IMR-90 (cell line): ENCODE measurements around the gene SELENOS. TPM values are rescaled to one million over a fixed set of nuclear protein-coding genes. Genes with fewer than 3 reads are reported as not detected.

ENCODE experiments used
- ATAC-seq: fragments of 200-7000 bp; cut with Tn5 transposase; 2 replicates; pipeline ENCODE4 v1.9.1; 2020; ENCODE audit warnings: low read depth, mild to moderate bottlenecking, moderate library complexity
- BruUV-seq: library from RNA; stranded (reverse); fragments of 400-500 nt; replicated peaks from 2 replicates; lab custom pipeline; 2021; lab: Mats Ljungman, UMichigan
- CTCF ChIA-PET: fragments of 300-600 bp; formaldehyde crosslinking; extraction: SDS; loops from one replicate; lab custom pipeline; 2021; ENCODE audit warnings: antibody characterized with exemption; lab: Yijun Ruan, JAX
- POLR2A ChIA-PET: fragments of 300-600 bp; sonication (Branson Sonifier 250); formaldehyde crosslinking; loops from one replicate; lab custom pipeline; 2022; ENCODE audit warnings: antibody characterized with exemption; ENCODE audit not compliant: unreplicated experiment; lab: Charles Lee
- DNase-seq: peaks from one replicate; pipeline ENCODE4 v3.0.0; 2013
- H2AFZ ChIP-seq: replicated peaks from 2 replicates; pipeline ENCODE3; 2013; ENCODE audit warnings: low read length, mild to moderate bottlenecking; ENCODE audit not compliant: poor library complexity
- H2AK5ac ChIP-seq: 2 replicates; pipeline ENCODE4 v1.6.1; 2013; ENCODE audit warnings: low read depth, low read length, inconsistent platforms
- H2AK9ac ChIP-seq: replicated peaks from 2 replicates; pipeline ENCODE3; 2013; ENCODE audit warnings: mild to moderate bottlenecking, low read depth, low read length, moderate library complexity; ENCODE audit not compliant: poor library complexity
- H2BK120ac ChIP-seq: 2 replicates; pipeline ENCODE4 v1.6.1; 2013; ENCODE audit warnings: low read depth, low read length, inconsistent platforms
- H2BK15ac ChIP-seq: 3 replicates; pipeline ENCODE4 v1.6.1; 2013; ENCODE audit warnings: low read depth, low read length, inconsistent platforms
- H2BK20ac ChIP-seq: 2 replicates; pipeline ENCODE4 v1.6.1; 2013; ENCODE audit warnings: low read depth, mild to moderate bottlenecking, inconsistent platforms, low read length, moderate library complexity
- H2BK5ac ChIP-seq: 2 replicates; pipeline ENCODE4 v1.6.1; 2013; ENCODE audit warnings: mild to moderate bottlenecking, low read depth, low read length, inconsistent platforms; ENCODE audit not compliant: poor library complexity, severe bottlenecking
- H3K14ac ChIP-seq: replicated peaks from 2 replicates; pipeline ENCODE4 v1.6.1; 2013; ENCODE audit warnings: low read depth, low read length, inconsistent platforms
- H3K18ac ChIP-seq: 2 replicates; pipeline ENCODE4 v1.6.1; 2013; ENCODE audit warnings: low read depth, low read length, control low read depth
- H3K23ac ChIP-seq: 2 replicates; pipeline ENCODE4 v1.6.1; 2013; ENCODE audit warnings: low read depth, low read length, inconsistent platforms
- H3K27ac ChIP-seq: 2 replicates; pipeline ENCODE4 v1.5.1; 2013; ENCODE audit warnings: mild to moderate bottlenecking, control low read depth, low read length; ENCODE audit not compliant: insufficient read depth
- H3K27me3 ChIP-seq: 2 replicates; pipeline ENCODE4 v1.6.1; 2013; ENCODE audit warnings: low read length; ENCODE audit not compliant: control insufficient read depth, insufficient read depth
- H3K36me3 ChIP-seq: 2 replicates; pipeline ENCODE4 v1.6.1; 2013; ENCODE audit warnings: low read length, mixed read lengths; ENCODE audit not compliant: control insufficient read depth, insufficient read depth
- H3K4ac ChIP-seq: 2 replicates; pipeline ENCODE4 v1.6.1; 2013; ENCODE audit warnings: low read depth, low read length, inconsistent platforms
- H3K4me1 ChIP-seq: 2 replicates; pipeline ENCODE4 v1.6.1; 2013; ENCODE audit warnings: low read length, mixed read lengths; ENCODE audit not compliant: control insufficient read depth, insufficient read depth
- H3K4me2 ChIP-seq: 2 replicates; pipeline ENCODE4 v1.6.1; 2013; ENCODE audit warnings: low read depth, mild to moderate bottlenecking, control low read depth, low read length, moderate library complexity
- H3K4me3 ChIP-seq: 2 replicates; pipeline ENCODE4 v1.5.1; 2013; ENCODE audit warnings: low read depth, mild to moderate bottlenecking, control low read depth, low read length, moderate library complexity; ENCODE audit not compliant: insufficient read depth
- H3K56ac ChIP-seq: 2 replicates; pipeline ENCODE4 v1.6.1; 2013; ENCODE audit warnings: low read length, inconsistent platforms; ENCODE audit not compliant: insufficient read depth; ENCODE audit errors: extremely low read depth
- H3K79me1 ChIP-seq, 2 experiments: 2 replicates each; pipeline ENCODE4 v1.6.1; 2013; ENCODE audit warnings: low read length in 2 of 2, inconsistent platforms in 1 of 2, low read depth in 1 of 2
- H3K9ac ChIP-seq: 2 replicates; pipeline ENCODE4 v1.6.1; 2013; ENCODE audit warnings: low read depth, low read length, control low read depth
- H3K9me1 ChIP-seq: 2 replicates; pipeline ENCODE4 v1.6.1; 2013; ENCODE audit warnings: low read length, inconsistent platforms; ENCODE audit not compliant: insufficient read depth
- H3K9me3 ChIP-seq: 2 replicates; pipeline ENCODE4 v1.6.1; 2013; ENCODE audit warnings: low read length; ENCODE audit not compliant: control insufficient read depth, insufficient read depth
- H4K20me1 ChIP-seq: 2 replicates; pipeline ENCODE4 v1.6.1; 2013; ENCODE audit warnings: low read length, inconsistent platforms; ENCODE audit not compliant: insufficient read depth
- H4K5ac ChIP-seq: 2 replicates; pipeline ENCODE4 v1.6.1; 2013; ENCODE audit warnings: mild to moderate bottlenecking, low read depth, low read length, control low read depth
- H4K8ac ChIP-seq, 2 experiments: 2 replicates each; pipeline ENCODE4 v1.6.1; 2013; ENCODE audit warnings: low read depth in 2 of 2, low read length in 2 of 2, control low read depth in 1 of 2, inconsistent platforms in 1 of 2
- H4K91ac ChIP-seq: 2 replicates; pipeline ENCODE4 v1.6.1; 2013; ENCODE audit warnings: low read depth, low read length, inconsistent platforms; ENCODE audit not compliant: insufficient read depth
- BHLHE40 ChIP-seq: fragments of 150-350 bp; IDR thresholded peaks from 2 replicates; pipeline ENCODE4 v1.6.1; 2016; ENCODE audit warnings: mild to moderate bottlenecking, low read depth, low read length
- CEBPB ChIP-seq: IDR thresholded peaks from 2 replicates; pipeline ENCODE4 v1.6.1; 2012; ENCODE audit warnings: low read depth, low read length, improper control_type of control experiment
- CHD1 ChIP-seq: IDR thresholded peaks from 2 replicates; pipeline ENCODE4 v1.6.1; 2012; ENCODE audit warnings: low read depth, low read length, improper control_type of control experiment
- MAFK ChIP-seq: IDR thresholded peaks from 2 replicates; pipeline ENCODE4 v1.6.1; 2012; ENCODE audit warnings: low read depth, low read length, improper control_type of control experiment
- MAZ ChIP-seq: IDR thresholded peaks from 2 replicates; pipeline ENCODE4 v1.6.1; 2012; ENCODE audit warnings: low read depth, mild to moderate bottlenecking, low read length, improper control_type of control experiment, moderate library complexity, borderline replicate concordance
- NFE2L2 ChIP-seq: fragments of 150-350 bp; IDR thresholded peaks from 2 replicates; pipeline ENCODE4 v1.6.1; 2016; ENCODE audit warnings: low read depth, mild to moderate bottlenecking, low read length
- POLR2A ChIP-seq: IDR thresholded peaks from 2 replicates; pipeline ENCODE4 v1.6.1; 2012; ENCODE audit warnings: mild to moderate bottlenecking, low read depth, low read length
- RAD21 ChIP-seq: IDR thresholded peaks from 2 replicates; pipeline ENCODE4 v1.6.1; 2012; ENCODE audit warnings: low read length, improper control_type of control experiment
- RCOR1 ChIP-seq: IDR thresholded peaks from 2 replicates; pipeline ENCODE4 v1.6.1; 2012; ENCODE audit warnings: mild to moderate bottlenecking, low read length, improper control_type of control experiment; ENCODE audit not compliant: insufficient replicate concordance
- RFX5 ChIP-seq: IDR thresholded peaks from 2 replicates; pipeline ENCODE4 v1.8.0; 2012; ENCODE audit warnings: low read depth, mild to moderate bottlenecking, low read length, moderate library complexity
- SMC3 ChIP-seq: fragments of 150-350 bp; IDR thresholded peaks from 2 replicates; pipeline ENCODE4 v1.6.1; 2016; ENCODE audit warnings: low read depth, mild to moderate bottlenecking, antibody characterized with exemption, low read length, moderate library complexity
- WGBS, 2 experiments: methylation state at CpG; one replicate each; pipeline versions ENCODE4 v1.1.5 to v1.1.7; 2013; ENCODE audit warnings: missing lambda C conversion rate in 2 of 2; ENCODE audit not compliant: insufficient read length in 1 of 2; ENCODE audit errors: extremely low coverage in 2 of 2; 5-methylcytosine and 5-hydroxymethylcytosine counted together
- dilution Hi-C: fragments of 300-500 bp; cut with HindIII; formaldehyde crosslinking; loops from one replicate; pipeline ENCODE4 v1.14.3; 2018; ENCODE audit warnings: low sequenced_read_pairs; ENCODE audit not compliant: unreplicated experiment
- in situ Hi-C: fragments of 300-500 bp; cut with MboI; formaldehyde crosslinking; loops from 3 replicates; pipeline ENCODE4 v1.14.3; 2019; ENCODE audit warnings: low sequenced_read_pairs, inconsistent platforms, mixed read lengths
- intact Hi-C: fragments of 100-400 bp; cut with micrococcal nuclease; formaldehyde crosslinking; loops from 2 replicates; pipeline ENCODE4 v1.10.0; 2022
- polyA plus RNA-seq, 3 experiments: library from polyadenylated mRNA; depleted of rRNA; stranded (reverse); fragments of >200 nt; gene quantifications; 2 replicates each; pipeline ENCODE4 v1.2.3, GENCODE V29; 2012; ENCODE audit warnings: low replicate concordance in 1 of 3
- total RNA-seq: library from RNA; depleted of rRNA; stranded (reverse); fragments of >200 nt; gene quantifications from 2 replicates; pipeline ENCODE4 v1.2.3, GENCODE V29; 2012
- TF ChIP-seq, protein P1 (sequence below): fragments of 150-350 bp; IDR thresholded peaks from 2 replicates; pipeline ENCODE4 v1.6.1; 2016; ENCODE audit warnings: low read depth, mild to moderate bottlenecking, low read length, moderate library complexity, borderline replicate concordance
- TF ChIP-seq, protein P2 (sequence below): conservative IDR thresholded peaks from 2 replicates; pipeline ENCODE4 v1.5.1; 2012; ENCODE audit warnings: mild to moderate bottlenecking, low read depth, low read length, improper control_type of control experiment
- TF ChIP-seq, protein P3 (sequence below): fragments of 150-350 bp; IDR thresholded peaks from 2 replicates; pipeline ENCODE4 v1.6.1; 2017; ENCODE audit warnings: mild to moderate bottlenecking, antibody characterized with exemption, low read length, low read depth

Gene SELENOS
- total and polyA plus RNA-seq, 2 of the 4 experiments (the other 2 are of a cell fraction) = 39.8 to 77.1 TPM

DNA sequence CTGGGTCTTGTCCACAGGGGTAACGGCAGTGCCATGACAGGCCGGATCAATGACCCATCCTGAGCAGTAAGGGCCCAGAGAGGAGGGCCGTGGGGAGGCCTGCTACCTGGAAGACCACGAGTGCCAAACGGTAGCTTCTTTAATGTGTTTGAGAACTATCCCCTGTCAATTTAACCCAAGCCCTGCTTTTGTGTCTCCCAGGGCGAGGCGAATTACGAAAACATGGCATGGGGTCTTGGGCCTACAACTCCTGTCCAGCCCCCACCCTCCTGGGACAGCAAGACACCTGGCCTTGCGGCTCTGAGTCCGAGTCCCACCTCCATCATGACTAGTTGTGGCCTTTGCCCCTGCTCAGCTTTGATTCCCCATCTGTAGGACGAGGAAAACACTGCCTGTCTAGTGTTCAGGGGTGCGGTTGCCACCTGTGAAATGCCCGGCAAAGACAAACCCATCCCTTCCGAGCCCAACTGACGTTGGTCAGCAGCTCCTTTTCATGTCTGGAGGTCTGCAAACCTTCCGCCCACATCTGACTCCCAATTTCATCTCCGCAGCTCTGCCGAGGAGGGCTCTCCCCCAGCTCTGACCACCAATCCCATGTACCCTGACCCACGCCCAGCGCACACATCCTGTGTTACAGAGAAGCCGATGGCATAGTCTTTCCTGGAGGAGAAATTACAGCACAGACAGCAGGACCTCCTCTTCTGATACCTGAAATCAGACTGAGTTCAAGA, 46.7 kb upstream of the SELENOS start:
- Histone ChIP-seq H4K5ac (no peak overlapping the region), H2AK9ac (no peak overlapping the region), H2BK120ac (no peak overlapping the region), H2BK15ac (no peak overlapping the region), H3K9me1 (no peaks in the 10 kb centered on the region), H3K4me2 (no peak overlapping the region), H3K9ac (no peak overlapping the region), H2AFZ (no peak overlapping the region), H3K9me3 (no peaks in the 10 kb centered on the region), H3K56ac (no peak overlapping the region), H3K14ac (no peak overlapping the region), H3K4ac (no peak overlapping the region), H2BK20ac (no peak overlapping the region), H2BK5ac (no peak overlapping the region), H4K8ac (no peak overlapping the region), H3K4me3 (no peak overlapping the region), H3K79me1 (no peaks in the 10 kb centered on the region), H3K27me3 (peaks cover 37% of the 10 kb centered on the region), H4K91ac (no peak overlapping the region), H2AK5ac (no peak overlapping the region), H3K36me3 (no peaks in the 10 kb centered on the region), H3K23ac (no peak overlapping the region), H3K18ac (no peak overlapping the region), H3K4me1 (no peaks in the 10 kb centered on the region), H3K27ac (no peak overlapping the region), H4K20me1 (no peaks in the 10 kb centered on the region)
- ChIA-PET POLR2A (no interaction called here), CTCF (interaction anchor here (0.6 kb wide), 1 partner anchor 318 kb away, joined by 3 read pairs; no protein-coding TSS in a partner anchor)
- TF ChIP-seq RAD21 = no peak
- no peak for TF ChIP-seq SMC3
- TF ChIP-seq MAZ = no peak
- no peak for TF ChIP-seq CEBPB
- TF ChIP-seq RFX5 = no peak
- no peak for TF ChIP-seq BHLHE40
- TF ChIP-seq MAFK = no peak
- no peak for TF ChIP-seq POLR2A
- no peak for TF ChIP-seq RCOR1
- no peak for TF ChIP-seq CHD1
- TF ChIP-seq, protein P1, sequence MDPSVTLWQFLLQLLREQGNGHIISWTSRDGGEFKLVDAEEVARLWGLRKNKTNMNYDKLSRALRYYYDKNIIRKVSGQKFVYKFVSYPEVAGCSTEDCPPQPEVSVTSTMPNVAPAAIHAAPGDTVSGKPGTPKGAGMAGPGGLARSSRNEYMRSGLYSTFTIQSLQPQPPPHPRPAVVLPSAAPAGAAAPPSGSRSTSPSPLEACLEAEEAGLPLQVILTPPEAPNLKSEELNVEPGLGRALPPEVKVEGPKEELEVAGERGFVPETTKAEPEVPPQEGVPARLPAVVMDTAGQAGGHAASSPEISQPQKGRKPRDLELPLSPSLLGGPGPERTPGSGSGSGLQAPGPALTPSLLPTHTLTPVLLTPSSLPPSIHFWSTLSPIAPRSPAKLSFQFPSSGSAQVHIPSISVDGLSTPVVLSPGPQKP = no peak
- TF ChIP-seq, protein P2, sequence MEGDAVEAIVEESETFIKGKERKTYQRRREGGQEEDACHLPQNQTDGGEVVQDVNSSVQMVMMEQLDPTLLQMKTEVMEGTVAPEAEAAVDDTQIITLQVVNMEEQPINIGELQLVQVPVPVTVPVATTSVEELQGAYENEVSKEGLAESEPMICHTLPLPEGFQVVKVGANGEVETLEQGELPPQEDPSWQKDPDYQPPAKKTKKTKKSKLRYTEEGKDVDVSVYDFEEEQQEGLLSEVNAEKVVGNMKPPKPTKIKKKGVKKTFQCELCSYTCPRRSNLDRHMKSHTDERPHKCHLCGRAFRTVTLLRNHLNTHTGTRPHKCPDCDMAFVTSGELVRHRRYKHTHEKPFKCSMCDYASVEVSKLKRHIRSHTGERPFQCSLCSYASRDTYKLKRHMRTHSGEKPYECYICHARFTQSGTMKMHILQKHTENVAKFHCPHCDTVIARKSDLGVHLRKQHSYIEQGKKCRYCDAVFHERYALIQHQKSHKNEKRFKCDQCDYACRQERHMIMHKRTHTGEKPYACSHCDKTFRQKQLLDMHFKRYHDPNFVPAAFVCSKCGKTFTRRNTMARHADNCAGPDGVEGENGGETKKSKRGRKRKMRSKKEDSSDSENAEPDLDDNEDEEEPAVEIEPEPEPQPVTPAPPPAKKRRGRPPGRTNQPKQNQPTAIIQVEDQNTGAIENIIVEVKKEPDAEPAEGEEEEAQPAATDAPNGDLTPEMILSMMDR = no peak
- TF ChIP-seq, protein P3, sequence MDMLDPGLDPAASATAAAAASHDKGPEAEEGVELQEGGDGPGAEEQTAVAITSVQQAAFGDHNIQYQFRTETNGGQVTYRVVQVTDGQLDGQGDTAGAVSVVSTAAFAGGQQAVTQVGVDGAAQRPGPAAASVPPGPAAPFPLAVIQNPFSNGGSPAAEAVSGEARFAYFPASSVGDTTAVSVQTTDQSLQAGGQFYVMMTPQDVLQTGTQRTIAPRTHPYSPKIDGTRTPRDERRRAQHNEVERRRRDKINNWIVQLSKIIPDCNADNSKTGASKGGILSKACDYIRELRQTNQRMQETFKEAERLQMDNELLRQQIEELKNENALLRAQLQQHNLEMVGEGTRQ = no peak
- no peak for TF ChIP-seq NFE2L2
- intact Hi-C loops (no loop called here), in situ Hi-C loops (no loop called here), dilution Hi-C loops (no loop called here)
- ATAC-seq (no peak), DNase-seq (no peak)
- BruUV-seq = no TSS peak
- WGBS, 2 experiments = 61% methylated on average over 12 of the region's 21 CpGs; no CpG with 5 or more reads in 1 of the 2 experiments
